Activated naive CD4-positive, alpha-beta T cell treated with anti-CD3 and anti-CD28 coated beads, Interleukin-2, amount 50 U/mL, for 16 hours (primary cell): ENCODE data around the gene TNFRSF6B.

Source experiments
- DNase-seq: peaks from one replicate; pipeline ENCODE4 v3.0.0-alpha.2; 2020

Gene TNFRSF6B

DNA sequence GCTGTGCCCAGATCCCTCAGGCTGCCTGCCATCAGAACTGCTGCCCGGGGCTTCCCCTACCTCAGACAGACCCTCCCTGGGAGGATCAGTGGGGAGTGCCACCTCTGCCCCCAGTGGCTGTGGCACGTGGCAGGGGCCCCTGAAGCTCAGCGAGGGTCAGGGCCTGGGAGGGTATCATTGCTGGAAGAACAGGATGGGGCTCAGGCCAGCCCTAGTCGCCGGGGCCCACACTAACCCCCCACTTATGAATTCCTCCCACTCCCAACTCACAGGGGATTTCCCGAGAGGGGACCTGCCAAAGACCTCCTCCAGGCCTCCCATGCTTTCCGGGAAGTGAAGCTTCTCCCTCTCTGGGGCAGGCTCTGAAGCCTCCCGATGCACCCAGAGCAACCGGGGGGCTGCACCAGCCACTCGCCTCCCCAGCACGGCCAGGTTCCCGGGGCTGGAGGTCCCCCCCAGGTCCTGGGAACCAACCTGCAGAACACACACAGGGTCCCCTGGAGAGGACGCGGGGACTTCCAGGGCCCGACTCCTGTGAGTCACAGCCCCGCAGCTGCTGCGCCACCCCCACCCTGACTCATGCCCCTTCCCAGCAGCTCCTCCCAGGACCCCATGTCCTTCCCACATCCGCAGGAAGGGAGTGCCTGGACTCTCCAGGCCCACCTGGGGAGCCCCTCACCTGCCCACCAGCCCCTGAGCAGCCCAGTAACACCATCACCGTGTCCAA lies 2.5 kb downstream of the TNFRSF6B start:
- DNase-seq = peak; percentile 47

DNA sequence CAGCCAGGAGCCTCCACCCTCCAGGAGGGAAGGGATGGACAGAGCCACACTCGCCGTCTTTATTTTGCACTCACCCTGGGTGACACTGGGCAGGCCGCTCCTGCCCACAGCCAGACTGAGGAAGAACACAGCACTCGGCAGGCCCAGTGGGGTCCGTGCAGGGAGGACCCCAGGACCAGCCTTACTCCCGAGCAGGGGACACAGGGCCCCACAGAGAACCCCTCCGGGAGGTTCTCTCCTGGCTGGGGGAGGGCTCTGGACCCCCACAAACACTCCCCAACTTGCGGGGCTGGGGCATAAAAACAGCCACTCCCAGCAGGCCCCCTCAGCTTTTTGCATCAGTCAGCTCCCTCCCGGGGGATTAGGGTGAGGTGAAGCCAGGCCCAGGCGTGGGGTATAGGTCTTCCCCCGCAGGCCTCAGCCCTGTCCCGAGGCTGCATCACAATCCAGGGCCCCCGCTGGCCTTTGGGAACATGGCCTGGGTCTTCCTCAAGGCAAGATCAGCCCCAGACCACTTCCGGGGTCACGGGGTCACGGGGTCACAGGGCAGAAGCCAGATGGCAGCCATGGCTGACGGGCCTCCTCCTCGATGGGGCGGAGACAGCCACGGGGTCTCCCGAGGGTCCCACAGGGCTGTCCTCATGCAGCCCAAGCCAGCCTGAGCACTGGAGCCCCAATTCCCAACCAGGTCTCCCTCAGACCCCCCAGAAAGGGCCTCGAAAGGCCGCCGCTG lies 3.2 kb downstream of the TNFRSF6B start:
- DNase-seq = peak; percentile 10

DNA sequence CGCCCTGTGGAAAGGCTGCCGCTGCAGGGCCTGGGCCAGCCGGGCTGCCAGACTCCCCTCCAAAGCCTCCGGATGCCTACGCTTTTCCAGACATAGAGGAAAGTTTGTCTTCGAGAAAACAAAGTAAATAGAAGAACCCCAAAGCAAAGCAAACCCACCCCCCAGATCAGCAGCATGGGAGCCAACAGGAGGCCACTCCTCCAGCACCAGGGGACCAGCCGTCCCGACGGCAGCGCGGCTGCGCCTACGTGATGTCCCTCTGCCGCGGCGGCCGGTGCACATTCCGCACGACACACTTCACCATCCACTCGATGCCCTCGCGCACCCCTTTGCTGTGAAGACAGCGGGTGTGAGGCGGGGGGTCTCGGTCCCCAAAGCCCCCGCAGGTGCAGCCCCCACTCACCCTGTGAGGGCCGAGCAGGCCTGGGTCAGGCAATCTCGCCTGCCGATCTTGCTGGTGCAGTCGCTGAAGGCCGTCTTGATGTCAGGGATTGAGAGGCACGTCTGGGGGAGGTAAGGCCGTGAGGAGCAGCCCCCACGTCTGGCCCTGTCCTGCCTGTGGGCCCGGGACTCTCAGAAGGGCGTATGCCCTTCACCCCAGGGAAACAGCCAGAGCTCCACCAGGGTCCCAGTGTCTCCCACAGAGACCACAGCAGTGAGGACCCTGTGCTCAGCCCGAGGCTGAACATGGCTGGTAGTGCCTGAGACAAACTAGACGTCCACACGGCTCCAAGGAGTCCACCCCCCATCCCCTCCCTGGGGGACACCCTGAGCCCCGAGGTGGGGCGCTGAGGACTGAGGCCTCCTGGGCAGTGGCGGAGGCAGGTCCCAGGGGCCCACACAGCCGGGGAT lies 4.0 kb downstream of the TNFRSF6B start:
- DNase-seq = peak; percentile 10

DNA sequence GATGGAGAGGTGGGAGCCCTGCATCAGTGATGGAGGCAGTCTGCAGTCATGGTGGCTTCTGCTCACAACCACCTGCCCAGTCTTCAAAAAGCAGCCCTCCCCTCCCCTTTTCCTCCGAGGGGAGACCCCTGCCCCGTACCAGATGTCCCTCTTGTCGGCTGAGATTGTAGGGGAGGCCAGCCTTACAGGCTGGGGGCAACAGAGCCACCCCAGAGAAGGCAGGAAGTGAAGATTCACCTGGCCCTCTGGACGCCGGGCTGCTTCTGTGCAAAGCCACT lies 4.5 kb downstream of the TNFRSF6B start:
- no peak for DNase-seq

DNA sequence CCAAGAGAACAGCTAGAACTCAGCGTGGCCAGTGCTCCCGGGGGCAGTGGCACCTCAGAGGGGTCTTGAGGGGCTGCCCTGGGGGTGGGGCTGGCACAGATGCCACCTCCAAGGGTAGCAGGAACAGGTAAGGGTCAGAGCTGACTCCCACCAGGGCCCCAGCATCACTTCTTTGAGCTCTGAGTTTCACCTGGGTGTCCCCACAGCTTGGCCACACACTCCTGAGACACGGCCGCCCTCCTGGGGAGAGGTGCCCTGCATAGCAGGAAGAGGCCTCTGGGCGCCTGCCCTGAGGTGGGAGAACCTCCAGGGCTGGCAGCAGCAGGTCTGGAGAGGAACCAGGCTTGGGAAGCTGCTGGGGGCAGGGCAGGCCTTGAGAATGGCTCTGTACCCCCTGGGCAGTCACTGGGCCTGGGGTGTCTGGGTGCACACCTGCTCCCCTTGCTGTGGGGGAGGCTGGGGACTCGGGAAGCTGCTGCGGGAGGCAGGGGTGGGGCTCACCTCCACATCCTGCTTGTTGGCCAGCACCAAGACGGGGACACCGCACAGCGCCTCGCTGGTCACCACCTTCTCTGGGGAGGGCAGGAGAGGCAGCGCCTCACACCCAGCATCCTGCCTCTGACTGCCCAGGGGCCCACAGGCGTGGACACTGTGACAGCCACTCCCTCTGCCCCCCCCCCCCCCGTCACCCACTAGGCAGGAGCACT lies 5.0 kb downstream of the TNFRSF6B start:
- no peak for DNase-seq

DNA sequence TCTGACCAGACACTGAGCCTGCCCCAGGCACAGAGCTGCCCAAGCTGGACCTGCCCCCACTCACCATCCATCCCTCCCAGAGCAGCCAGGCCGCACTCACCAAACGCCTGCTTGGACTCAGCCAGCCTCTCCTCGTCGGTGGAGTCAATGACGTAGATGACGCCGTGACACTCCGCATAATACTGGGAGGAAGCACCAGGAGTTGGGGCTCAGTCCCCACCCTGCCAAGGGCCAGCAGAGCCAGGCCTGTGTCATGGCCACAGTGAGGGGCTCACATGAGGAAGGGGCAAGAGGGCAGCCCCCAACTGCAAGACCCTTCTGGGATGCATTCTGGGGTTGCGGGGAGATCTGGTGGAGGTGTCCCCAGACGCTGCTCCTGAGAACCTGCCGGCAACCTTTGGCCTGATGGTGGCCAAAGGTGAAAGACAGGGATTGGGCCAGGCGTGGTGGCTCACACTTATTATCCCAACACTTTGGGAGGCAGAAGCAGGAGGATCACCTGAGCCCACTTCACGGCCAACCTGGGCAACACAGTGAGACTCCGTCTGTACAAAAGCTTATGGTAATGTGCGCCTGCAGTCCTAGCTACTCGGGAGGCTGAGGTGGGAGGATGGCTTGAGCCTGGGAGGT lies 5.7 kb downstream of the TNFRSF6B start:
- DNase-seq = no peak

DNA sequence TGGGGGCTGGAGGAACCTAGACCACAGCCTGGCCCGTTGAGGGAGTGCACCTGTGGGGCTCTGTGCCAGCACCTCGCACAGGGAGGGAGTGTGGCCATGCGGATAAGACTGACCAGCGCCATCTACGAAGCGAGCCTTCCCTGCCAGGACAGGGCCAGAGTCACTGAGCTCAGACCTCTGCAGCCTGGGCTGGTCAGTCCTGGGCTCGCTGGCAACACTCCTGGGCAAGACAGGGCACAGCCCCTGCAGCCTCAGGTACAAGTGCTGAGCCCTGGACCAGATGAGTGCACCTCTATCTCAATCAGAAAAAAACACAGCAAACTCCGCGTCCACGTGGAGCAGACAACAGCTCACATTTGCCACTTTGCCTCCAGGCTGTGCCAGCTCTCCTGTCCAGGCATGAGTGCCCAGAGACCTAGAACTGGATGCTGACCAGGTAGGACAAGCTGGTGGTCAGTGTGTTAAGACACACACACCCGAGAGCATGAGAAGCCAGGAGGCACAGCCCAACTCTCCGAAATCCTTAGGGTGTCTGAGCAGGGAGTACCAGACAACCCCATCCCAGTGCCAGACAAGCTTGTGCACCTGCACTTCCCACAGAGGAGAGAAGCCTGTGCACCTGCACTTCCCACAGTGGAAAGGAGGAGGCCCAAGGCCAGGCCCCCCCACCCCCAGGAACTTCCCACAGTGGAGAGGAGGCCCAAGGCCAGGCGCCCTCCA lies 6.5 kb downstream of the TNFRSF6B start:
- DNase-seq = no peak

DNA sequence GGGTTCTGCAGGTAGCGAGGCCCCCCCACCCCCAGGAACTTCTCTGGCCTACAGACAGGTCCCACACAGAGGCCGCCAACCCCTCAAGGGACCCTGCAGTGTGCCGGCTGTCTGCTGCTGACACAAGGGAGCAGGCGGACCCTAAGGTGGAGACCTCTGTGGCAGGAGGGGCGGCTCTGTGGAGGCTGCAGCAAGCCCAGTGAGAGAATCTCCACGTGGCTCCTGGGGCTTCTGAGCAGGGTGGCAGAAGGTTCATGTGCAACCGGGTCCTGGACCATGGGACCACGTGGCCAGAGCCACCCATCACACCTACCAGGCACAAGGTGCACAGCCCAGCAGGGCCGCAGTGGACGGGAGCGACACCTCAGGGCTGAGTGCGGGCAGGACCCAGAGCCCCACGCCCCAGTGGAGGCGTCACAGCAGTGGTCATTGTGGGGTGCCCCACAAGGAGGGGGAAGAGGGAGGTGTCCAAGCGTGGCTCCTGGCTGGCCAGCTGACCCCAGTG lies 7.1 kb downstream of the TNFRSF6B start:
- no peak for DNase-seq

DNA sequence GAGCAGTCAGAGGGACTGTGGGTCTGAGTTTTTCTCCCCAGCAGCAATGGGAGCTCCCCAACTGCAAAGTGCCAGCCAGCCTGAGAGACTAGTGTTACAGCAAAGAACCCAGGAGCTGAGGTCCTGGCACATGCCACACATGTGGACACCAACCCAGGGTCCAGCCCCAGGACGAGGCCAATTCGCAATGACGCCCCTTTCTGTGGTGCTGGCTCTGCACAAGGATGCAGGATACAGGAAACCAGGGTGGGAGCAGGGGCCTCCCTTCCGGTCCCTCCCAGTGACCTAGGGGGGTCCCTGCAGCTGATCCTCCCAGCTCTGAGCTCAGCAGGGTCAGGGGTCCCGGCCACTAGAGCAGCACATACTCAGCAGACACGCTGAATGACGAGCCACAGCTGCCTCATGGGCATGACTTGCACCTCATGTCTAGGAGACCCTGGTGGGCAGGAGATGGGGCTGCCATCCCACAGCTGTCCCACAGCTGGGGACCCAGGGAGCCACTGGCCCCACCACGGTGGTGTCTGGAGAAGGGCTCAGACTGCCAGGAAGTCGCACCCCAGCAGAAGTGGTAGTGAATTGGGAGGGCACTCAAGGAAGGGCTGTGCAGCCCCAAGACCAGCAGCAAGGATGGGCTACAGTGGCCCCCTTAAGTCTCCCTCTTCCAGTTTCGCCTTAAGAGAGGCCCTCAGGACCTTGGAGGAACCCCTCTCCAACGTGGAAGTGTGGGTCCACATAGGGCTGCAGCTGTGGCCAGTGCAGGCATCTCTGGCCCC lies 7.7 kb downstream of the TNFRSF6B start:
- no peak for DNase-seq

DNA sequence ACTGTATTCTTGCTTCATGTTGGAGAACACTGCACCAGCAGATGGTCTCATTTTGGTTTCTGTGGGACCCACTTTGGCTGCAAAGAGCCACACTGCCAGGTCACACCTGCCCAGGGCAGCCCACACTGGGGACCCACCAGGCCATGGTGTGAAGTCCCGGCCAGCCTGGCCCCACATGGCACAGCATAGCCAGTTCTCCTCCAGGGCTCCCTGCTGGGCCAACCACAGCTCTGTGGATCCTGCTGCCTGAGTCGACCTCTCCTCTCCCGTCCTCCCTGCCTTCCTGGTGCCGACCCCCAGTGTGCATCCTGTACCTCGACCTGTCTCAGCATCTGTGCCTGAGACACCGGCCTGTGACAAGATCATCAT lies 8.3 kb downstream of the TNFRSF6B start:
- DNase-seq = no peak

DNA sequence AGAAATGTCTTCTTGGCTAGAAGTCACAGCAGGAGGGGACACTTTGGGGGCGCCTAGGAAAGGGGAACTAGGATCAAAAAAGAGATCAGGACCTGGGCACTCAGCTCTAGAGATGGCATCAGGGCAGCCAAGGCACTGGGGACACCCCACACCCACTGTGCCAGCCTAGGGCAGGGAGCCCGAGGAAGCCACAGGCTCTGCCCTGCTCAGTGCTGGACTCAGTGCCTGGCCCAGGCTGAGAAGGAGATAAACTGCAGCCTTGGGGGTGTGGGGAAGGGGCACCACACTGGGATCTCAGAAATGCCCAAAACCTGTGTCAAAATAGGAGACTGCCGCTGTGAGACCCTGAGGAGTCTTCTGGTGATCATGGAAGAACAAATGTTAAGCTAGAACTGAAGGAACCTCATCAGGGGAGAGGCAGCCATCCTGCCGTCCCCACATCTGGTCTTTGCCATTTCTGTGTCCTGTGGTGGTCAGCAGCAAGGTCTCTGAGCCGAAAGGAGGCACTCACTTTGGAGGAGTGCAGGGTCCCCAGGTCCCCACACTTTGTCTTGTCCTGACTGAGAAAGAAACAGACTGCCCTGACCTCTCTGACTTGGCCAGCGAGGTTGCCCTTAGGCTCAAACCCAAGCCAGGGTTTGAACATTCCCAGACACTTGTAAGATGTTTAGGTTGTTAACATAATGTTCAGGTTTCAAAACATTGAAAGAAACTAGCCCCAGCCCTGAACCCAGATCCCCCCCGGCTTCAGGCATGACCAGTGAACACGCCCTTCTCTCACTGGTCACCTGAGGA lies 9.0 kb downstream of the TNFRSF6B start:
- no peak for DNase-seq

DNA sequence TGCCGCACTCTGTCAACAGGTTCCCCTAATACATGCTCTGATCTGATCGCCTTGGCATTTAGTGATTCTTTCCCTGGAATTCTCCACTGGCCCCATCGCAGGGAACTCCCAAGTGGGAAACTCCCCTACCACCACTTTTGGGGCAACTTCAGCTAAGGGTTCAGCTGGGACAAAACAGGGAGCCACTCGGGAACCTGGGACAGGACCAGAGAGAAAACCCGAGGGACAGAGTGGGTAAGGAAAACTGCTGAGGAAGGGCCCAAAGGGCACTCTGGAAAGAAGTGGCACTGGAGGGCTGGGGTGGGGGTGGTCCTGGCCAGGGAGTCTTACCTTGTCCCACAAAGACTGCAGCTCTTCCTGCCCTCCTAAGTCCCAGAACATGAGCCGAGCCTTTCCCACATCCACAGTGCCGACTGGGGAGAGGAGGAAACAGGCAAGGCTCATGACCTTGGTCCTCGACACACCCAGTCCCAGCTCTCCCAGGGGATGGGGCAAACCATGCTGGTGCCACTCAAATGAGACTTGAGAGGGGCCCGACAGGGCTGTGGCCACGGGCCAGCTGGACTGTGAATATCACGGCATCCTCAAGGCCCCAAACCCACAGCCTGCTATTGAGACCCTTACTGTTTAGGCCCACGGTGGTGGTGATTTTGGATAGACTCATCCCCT lies 9.7 kb downstream of the TNFRSF6B start:
- no peak for DNase-seq

DNA sequence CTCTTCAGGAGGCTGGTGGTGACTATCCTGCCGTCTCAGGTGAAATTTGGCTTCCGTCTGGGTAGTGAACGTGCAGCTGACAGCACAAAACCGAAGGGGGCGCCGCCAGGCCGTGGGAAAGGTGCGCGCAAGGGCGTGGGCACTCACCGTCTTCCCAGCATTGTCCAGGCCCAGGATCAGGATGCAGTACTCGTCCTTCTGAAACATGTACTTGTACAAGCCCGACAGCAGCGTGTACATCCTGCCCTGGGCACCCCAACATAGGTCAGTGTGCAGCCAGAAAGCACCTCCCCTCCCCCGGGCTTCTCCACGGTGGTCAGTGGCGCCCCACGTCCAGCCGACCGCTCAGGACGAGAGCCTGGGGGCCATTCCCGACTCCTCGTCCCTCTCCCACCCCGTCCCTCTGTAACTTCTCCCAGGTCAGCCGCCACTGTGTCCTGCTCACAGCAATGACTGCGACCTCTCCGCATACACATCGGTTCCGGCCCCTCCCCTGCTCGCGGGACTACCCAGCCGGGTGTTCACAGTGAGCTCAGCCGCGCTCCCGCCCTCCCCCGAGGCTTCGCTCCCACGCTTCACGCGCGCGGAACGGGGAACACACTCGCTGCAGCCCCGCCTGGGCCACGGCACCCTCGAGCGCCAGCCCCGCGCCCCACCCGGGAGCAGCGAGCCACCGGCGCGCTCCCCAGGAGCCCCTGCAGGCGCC lies 10.6 kb downstream of the TNFRSF6B start:
- DNase-seq = peak; percentile 73

DNA sequence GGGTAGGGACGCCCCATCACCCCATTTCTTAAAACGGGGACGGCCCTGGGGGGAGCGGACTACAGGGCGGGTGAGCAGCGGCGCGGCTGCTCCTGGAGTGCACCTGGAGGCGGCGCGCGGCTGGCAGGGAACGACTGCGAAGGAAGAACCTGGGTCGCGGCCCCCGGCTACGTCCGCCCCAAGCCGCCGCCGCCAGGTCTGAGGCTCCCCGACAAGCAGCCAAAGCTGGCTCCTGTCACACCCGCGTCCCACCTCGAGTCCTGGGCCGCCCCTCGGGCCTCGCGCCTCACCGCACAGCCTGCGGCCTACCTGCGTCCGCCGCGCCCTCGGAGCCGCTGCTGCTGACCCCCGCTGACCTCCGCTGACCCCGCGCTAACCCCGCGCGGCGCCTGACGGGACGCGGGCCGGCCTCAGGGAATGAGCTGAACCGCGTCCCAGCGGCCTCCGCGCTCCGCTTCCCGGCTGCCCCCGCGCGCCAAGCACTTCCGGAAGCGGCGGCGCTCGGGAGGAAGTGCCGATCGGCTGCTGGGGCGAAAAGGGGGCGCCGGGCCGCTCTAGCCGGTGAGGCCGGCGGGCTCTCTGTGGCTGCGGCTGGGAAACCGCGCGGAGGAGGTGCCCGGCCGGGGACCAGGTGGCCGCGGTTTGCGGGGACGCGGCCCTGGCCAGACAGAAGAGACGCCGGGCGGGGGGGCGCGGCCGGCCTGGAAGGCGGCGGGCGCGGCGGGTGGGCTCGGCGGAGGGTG lies 11.3 kb downstream of the TNFRSF6B start, which contains the start of the genes ARFRP1 and ZGPAT:
Gene ARFRP1, minus strand, starts transcription at position 419 of the 743 bp plus-strand sequence. CDS start 885 bp downstream, outside the sequence.
Gene ZGPAT, plus strand, starts transcription at position 482 of the 743 bp plus-strand sequence. CDS start 542 bp downstream, outside the sequence.
- DNase-seq = peak; percentile 88

DNA sequence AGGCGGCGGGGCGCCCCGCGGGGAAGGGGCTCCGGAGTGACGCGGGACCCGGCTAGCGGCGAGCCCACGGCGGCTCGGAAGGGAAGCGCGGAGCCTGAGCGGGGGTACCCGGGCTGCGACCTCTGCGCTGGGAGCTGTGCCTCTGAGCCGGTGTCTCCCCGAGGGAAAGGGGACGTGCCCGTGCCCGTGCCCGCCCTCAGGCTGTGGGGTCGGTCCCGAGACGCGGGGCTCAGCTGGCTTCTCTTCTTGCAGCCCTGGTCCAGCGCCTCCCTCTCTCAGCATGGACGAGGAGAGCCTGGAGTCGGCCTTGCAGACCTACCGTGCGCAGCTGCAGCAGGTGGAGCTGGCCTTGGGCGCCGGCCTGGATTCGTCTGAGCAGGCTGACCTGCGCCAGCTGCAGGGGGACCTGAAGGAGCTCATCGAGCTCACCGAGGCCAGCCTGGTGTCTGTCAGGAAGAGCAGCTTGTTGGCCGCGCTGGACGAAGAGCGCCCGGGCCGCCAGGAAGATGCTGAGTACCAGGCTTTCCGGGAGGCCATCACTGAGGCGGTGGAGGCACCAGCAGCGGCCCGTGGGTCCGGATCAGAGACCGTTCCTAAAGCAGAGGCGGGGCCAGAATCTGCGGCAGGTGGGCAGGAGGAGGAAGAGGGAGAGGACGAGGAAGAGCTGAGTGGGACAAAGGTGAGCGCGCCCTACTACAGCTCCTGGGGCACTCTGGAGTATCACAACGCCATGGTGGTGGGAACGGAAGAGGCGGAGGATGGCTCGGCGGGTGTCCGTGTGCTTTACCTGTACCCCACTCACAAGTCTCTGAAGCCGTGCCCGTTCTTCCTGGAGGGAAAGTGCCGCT lies 12.1 kb downstream of the TNFRSF6B start:
- peak; percentile 14 for DNase-seq

DNA sequence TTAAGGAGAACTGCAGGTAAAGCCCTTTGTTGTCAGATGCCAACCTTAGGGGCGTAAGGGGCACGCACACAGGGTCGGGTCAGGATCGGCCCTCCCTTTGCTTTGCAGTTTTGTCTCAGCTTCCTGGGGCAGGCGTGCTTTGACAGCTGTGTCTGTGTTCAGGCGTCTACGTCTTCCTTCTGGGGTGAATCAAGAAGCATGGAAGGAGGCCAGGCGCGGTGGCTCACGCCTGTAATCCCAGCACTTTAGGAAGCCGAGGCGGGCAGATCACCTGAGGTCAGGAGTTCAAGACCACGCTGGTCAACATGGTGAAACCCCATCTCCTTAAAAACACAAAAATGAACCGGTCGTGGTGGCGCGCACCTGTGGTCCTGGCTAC lies 12.7 kb downstream of the TNFRSF6B start:
- no peak for DNase-seq

DNA sequence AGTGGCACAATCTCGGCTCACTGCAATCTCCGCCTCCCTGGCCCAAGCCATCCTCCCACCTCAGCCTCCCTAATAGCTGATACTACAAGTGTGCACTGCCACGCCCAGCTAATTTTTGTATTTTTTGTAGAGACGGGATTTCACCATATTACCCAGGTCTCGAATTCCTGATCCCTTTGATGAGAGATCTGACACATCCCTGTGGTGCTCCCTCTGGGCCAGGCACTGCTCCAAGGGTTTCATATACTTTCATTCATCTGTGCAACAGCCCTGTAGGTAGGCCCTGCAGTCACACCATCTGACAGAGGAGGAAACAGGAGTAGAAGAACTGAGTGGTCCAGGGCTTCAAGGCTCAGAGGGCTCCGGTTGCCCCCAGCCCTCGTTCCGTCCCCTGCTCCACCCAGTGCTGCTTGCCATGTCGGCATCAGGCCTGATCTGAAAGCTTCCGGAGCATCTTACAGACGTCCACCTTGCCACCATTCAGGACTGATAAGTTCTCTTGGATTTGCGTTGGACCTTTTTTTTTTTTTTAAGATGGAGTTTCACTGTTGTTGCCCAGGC lies 14.7 kb downstream of the TNFRSF6B start:
- no peak for DNase-seq
